AG04449 (cell line): Measurements from ENCODE around the gene CLTC.

Source experiments
- CTCF ChIA-PET: fragments of 350-600 bp; formaldehyde crosslinking; extraction: SDS; loops from one replicate; lab custom pipeline; 2021; ENCODE audit warnings: antibody characterized with exemption; lab: Yijun Ruan, JAX
- POLR2A ChIA-PET: fragments of 400-600, 350-600 bp; formaldehyde crosslinking; extraction: SDS; loops from one replicate; lab custom pipeline; 2020; ENCODE audit warnings: antibody characterized with exemption, inconsistent platforms; lab: Yijun Ruan, JAX
- DNase-seq: peaks from one replicate; pipeline ENCODE4 v3.0.0-alpha.2; 2010; ENCODE audit warnings: low read depth, low spot score
- H3K4me3 ChIP-seq: 2 replicates; pipeline ENCODE4 v1.5.1; 2011; ENCODE audit warnings: low read depth, mild to moderate bottlenecking, control low read depth, low read length
- CTCF ChIP-seq: IDR thresholded peaks from one replicate; pipeline ENCODE4 v1.5.1; 2011; ENCODE audit warnings: mild to moderate bottlenecking, moderate library complexity, low read length, control low read depth, inconsistent platforms; ENCODE audit not compliant: insufficient read depth; ENCODE audit errors: missing control alignments

Gene CLTC

GRCh38 chr17:59725691-59726090 lies 106.0 kb downstream of the CLTC start:
- POLR2A ChIA-PET: no interaction called here
- CTCF ChIA-PET: interaction anchor here (1.5 kb wide), 1 partner anchor 20 kb away, joined by 9 read pairs; no protein-coding TSS in a partner anchor

DNA sequence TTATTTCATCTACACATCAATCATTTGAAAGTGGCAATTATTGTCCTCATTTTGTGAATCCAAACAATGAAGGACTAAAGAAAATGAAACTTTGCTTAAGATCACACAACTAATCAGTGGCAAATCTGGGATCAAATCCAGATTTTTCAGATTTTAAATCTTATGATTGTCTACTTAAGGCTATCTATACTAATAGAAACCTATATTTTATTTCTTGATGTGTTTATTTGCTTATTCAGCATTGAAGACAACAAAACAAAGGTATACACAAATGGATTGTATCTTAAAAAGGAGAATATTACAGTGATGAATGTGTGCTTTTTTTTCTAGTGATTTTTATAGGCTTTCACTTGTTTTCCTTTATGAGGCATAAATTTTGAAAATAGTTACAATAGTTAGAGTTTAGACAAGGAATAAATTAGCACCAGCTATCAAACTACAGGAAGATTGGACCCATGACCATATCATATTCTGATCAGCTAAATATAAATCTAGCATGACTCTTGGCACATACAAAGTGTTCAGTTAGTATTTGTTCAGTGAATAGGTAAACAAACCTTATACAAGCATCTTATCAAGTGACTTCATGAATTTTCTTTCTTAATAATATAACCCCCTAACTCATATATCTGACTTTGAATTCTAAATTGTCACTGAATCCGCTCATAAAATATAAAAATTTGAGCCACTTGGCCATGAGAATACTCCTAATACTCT lies 108.3 kb downstream of the CLTC start:
- DNase-seq: no peak
- CTCF ChIA-PET: interaction anchor here (3.5 kb wide), 1 partner anchor 19 kb away, joined by 16 read pairs; no protein-coding TSS in a partner anchor
- TF ChIP-seq CTCF: no peak
- POLR2A ChIA-PET: no interaction called here
- H3K4me3 ChIP-seq: no peak overlapping the region

More at GRCh38 chr17:59725691-59726090, 106.0 kb downstream of the CLTC start:
- H3K4me3 ChIP-seq: no peak overlapping the region
- TF ChIP-seq CTCF: no peak
- no peak for DNase-seq

DNA sequence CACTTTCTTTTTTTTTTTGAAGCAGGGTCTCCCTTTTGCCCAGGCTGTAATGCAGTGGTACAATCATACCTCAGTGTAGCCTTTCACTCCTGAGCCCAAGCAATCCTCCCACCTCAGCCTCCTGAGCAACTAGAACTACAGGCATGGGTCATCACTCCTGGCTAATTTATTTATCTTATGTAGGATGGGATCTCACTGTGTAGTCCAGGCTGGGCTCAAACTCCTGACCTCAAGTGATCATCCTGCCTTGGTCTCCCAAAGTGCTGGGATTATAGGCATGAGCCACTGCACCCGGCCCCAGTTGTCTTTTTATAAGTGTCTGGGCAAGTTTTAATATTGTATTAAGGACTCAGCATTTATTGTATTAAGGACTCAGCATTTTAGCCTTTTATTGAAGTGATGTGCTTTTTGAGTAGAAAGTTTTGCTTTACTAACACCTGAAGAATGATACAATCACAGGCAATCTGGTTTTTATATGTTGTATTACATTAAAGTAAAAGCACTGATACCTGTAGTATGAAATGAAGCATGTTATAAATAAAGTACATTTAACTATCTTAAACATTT lies 110.7 kb downstream of the CLTC start:
- ChIA-PET POLR2A (no interaction called here), CTCF (interaction anchor here (1.8 to 3.5 kb wide), 2 partner anchors 17 to 129 kb away, joined by 4 to 16 read pairs; no protein-coding TSS in a partner anchor)
- DNase-seq: no peak
- H3K4me3 ChIP-seq: no peak overlapping the region
- TF ChIP-seq CTCF: no peak

DNA sequence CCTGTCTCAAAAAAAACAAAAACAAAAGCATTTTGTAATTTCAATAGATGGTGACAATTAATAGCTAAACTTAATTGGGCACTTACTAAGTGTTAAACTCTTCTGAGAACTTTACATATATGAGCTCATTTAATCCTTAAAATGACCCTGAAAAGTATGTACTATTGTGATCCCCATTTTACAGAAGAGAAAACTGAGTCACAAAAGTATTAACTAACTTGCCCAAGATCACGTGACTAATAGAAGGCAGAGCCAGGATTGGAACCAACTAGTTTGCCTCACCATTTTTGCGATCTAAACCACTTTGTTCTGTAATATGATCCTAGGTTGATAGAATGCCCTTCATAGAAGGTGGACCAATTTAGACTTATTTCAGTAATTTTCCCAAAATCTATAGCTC lies 114.0 kb downstream of the CLTC start:
- no peak overlapping the region for H3K4me3 ChIP-seq
- TF ChIP-seq CTCF: no peak
- no peak for DNase-seq
- CTCF ChIA-PET: interaction anchor here (0.7 to 3.6 kb wide), 8 partner anchors 13 to 304 kb away, joined by 3 to 30 read pairs (median 4); no protein-coding TSS in a partner anchor
- POLR2A ChIA-PET: interaction anchor here (0.7 kb wide), 1 partner anchor 348 kb away, joined by 4 read pairs; no protein-coding TSS in a partner anchor

DNA sequence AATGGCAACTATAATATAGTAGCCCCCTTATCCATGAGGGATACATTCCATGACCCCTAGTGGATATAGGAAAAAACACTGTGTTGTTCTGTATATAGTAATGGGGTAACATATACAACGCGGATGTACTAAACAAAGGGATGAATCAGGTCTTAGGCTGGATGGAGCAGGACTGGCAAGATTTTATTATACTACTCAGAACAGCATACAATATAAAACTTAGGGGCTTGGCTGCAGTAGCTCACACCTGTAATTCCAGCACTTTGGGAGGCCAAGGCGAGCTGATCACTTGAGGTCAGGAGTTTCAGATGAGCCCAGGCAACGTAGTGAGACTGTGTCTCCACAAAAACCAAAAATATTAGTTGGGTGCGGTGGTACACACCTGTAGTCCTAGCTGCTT lies 114.5 kb downstream of the CLTC start:
- DNase-seq: no peak
- ChIA-PET POLR2A (interaction anchor here (0.7 kb wide), 1 partner anchor 348 kb away, joined by 4 read pairs; no protein-coding TSS in a partner anchor), CTCF (interaction anchor here (0.7 to 3.6 kb wide), 7 partner anchors 13 to 304 kb away, joined by 3 to 30 read pairs (median 4); no protein-coding TSS in a partner anchor)
- H3K4me3 ChIP-seq: no peak overlapping the region
- no peak for TF ChIP-seq CTCF

DNA sequence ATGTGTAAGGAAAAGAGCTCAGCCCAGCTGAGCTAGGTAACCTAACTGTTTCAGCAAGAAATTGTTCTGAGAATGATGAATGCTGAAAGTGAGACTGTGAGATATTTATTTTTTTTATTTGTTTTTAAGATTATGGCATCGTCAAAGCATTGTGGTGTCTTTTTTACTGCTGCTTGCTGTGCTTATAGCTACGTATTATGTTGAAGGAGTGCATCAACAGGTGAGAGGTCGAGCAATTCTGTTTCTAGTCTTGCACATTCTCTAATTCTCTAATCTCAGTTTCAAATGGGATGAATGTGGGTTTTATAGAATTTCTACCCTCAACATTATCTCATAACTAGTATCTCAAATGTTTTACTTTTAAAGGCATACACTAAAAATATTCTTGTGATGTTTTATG lies 117.6 kb downstream of the CLTC start:
- no peak overlapping the region for H3K4me3 ChIP-seq
- TF ChIP-seq CTCF: no peak
- ChIA-PET POLR2A (no interaction called here), CTCF (interaction anchor here (1.1 to 1.9 kb wide), 4 partner anchors 9 to 122 kb away, joined by 3 to 5 read pairs (median 4); partner anchors contain the start of genes PTRH2 and VMP1)
- DNase-seq: no peak
